Heart left ventricle (tissue), 13 donors: ENCODE measurements around the gene MYH13.

Experiments
- POLR2A ChIP-seq, 2 donors: fragments of 450-650 bp; IDR thresholded peaks; one replicate each; pipeline ENCODE4 v1.6.1; 2017; ENCODE audit warnings: antibody characterized with exemption in 2 of 2, mild to moderate bottlenecking in 2 of 2, moderate library complexity in 2 of 2
- TF ChIP-seq, protein P1 (sequence below), 12 donors: fragments of 200-600 bp; sonication (generic) in 4 of 12; IDR thresholded peaks; one replicate each; pipeline versions ENCODE4 v1.5.0 to v1.8.0; 2018 to 2022; ENCODE audit warnings: antibody characterized with exemption in 12 of 12, mild to moderate bottlenecking in 5 of 12
- donor health status: ischemic (EF 13 %, LVEDD 7.1; RV severe dilation, severe dysfunction).
- donor health status: DM: no; HTN: yes; CAD: no.
- donor health status: DM: no; HTN: no; CAD: no.
- donor health status: ischemic (EF 25% LVEDD 6.9; RV normal size, moderate dysfunction).
- donor health status: ischemic (EF 25% LVEDD 5.7; RV mildly dilated, moderate dysfunction).
- donor health status: ischemic (EF 35%, LVEDD 5.7; RV mildly dilated, moderate dysfunction).
- donor health status: nonischemic (EF 11% LVEDD 7.7; RV severe dilation, severe dysfunction).
- donor health status: DM: yes; HTN: yes; CAD: no.
- donor health status: PGD.
- donor health status: ischemic (EF 29% LVEDD 5.4; RV normal size, mild dysfunction).
- donor health status: nonischemic (EF 23%, LVEDD 6.1; RV moderate dilation, normal function).

DNA sequence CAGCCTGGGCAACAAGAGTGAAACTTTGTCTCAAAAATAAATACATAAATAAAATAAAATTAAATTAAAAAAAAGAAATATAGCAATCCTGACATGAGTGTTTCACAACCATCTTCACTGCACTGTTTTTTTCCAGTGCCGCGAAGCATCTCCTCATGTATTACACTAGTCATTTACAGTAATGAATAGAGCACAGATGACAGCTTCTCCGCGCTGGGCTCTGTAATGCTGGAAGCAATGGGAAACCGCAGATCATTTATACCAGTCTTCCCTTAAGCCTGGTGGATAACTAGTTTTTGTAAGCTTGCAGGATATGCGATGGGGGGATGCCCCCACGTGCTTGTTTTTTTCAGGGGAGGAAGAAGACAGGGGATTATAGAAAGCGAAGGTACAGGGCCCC is 86.9 kb downstream of the MYH13 start:
- TF ChIP-seq POLR2A (IDR thresholded peaks at IDR 0.05): no peak
- TF ChIP-seq, protein P1, sequence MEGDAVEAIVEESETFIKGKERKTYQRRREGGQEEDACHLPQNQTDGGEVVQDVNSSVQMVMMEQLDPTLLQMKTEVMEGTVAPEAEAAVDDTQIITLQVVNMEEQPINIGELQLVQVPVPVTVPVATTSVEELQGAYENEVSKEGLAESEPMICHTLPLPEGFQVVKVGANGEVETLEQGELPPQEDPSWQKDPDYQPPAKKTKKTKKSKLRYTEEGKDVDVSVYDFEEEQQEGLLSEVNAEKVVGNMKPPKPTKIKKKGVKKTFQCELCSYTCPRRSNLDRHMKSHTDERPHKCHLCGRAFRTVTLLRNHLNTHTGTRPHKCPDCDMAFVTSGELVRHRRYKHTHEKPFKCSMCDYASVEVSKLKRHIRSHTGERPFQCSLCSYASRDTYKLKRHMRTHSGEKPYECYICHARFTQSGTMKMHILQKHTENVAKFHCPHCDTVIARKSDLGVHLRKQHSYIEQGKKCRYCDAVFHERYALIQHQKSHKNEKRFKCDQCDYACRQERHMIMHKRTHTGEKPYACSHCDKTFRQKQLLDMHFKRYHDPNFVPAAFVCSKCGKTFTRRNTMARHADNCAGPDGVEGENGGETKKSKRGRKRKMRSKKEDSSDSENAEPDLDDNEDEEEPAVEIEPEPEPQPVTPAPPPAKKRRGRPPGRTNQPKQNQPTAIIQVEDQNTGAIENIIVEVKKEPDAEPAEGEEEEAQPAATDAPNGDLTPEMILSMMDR (IDR thresholded peaks at IDR 0.05): no peak
